Fibroblast of the aortic adventitia (primary cell): ENCODE results near the gene NKD1. TPM values are rescaled to one million over a fixed set of nuclear protein-coding genes. Genes with fewer than 3 reads are reported as not detected.

Experiments
- DNase-seq: peaks from one replicate; pipeline ENCODE4 v3.0.0-alpha.2; 2010; ENCODE audit warnings: low read depth
- H3K4me3 ChIP-seq: 2 replicates; pipeline ENCODE4 v1.5.1; 2011; ENCODE audit warnings: low read depth, mild to moderate bottlenecking, control low read depth, low read length, moderate library complexity
- CTCF ChIP-seq: IDR thresholded peaks from 2 replicates; pipeline ENCODE4 v1.5.1; 2011; ENCODE audit warnings: mild to moderate bottlenecking, low read length, control low read depth, inconsistent platforms; ENCODE audit not compliant: insufficient read depth
- total RNA-seq: library from RNA; depleted of rRNA; stranded (reverse); fragments of >200 nt; gene quantifications from 2 replicates; pipeline ENCODE4 v1.2.3, GENCODE V29; 2012; ENCODE audit warnings: low replicate concordance

Gene NKD1
- total RNA-seq, 1 donor: 0.09 TPM

GRCh38 chr16:50688083-50688482 is 139.9 kb downstream of the NKD1 start:
- no peak for TF ChIP-seq CTCF
- H3K4me3 ChIP-seq: no peak overlapping the region
- DNase-seq: no peak

- TF ChIP-seq CTCF: no peak
- no peak overlapping the region for H3K4me3 ChIP-seq
- DNase-seq: no peak
Measured at GRCh38 chr16:50688867-50689266, 140.7 kb downstream of the NKD1 start.

- no peak for DNase-seq
- no peak overlapping the region for H3K4me3 ChIP-seq
- TF ChIP-seq CTCF: no peak
Measured at GRCh38 chr16:50690177-50690576, 142.0 kb downstream of the NKD1 start.

GRCh38 chr16:50692644-50692998 is 144.4 kb downstream of the NKD1 start:
- no peak overlapping the region for H3K4me3 ChIP-seq
- no peak for DNase-seq
- no peak for TF ChIP-seq CTCF

GRCh38 chr16:50692999-50693781 is 145.0 kb downstream of the NKD1 start, which contains the start of gene NOD2:
TSS of gene NOD2 (plus strand) at chr16:50693606. CDS start at chr16:50699496, 5,890 bp downstream.
- TF ChIP-seq CTCF: no peak
- H3K4me3 ChIP-seq: peak within 1 kb of the TSS; percentile 43
- DNase-seq: no peak

GRCh38 chr16:50694206-50694605 is 146.0 kb downstream of the NKD1 start:
- no peak for TF ChIP-seq CTCF
- H3K4me3 ChIP-seq: no peak overlapping the region
- DNase-seq: no peak
